ENCODE results near the gene ORAI2. TPM values are rescaled to one million over a fixed set of nuclear protein-coding genes. Genes with fewer than 3 reads are reported as not detected.
A peak's percentile ranks its signal among the peaks of the same experiment; 100 is the strongest.
"Not testable (repeated sequence)": the region's sequence is repeated elsewhere in the genome, so short reads cannot be mapped to it uniquely, and the experiment has no call there.

ORAI2 gene
- polyA plus RNA-seq, 6 donors from 2014 or later, result 236 to 340 (median 260) TPM

- not testable (repeated sequence) for ATAC-seq (ENCODE audit: low read depth in 2 of 2); H3K27me3 Mint-ChIP-seq; DNase-seq; H3K9me3 Mint-ChIP-seq; H3K36me3 Mint-ChIP-seq
- peaks cover 7 to 20% (median 11%) of the 10 kb centered on the region in 3 donors for H3K4me1 Mint-ChIP-seq
- H3K4me3 Mint-ChIP-seq, result peak overlapping the region in 1 of 8 donors; percentile 66
- peak overlapping the region in 2 of 6 donors; percentile 75 to 94 for H3K27ac Mint-ChIP-seq
These were observed 21.6 kb downstream of the ORAI2 start for GRCh38 chr7:102454932-102455331.

DNA sequence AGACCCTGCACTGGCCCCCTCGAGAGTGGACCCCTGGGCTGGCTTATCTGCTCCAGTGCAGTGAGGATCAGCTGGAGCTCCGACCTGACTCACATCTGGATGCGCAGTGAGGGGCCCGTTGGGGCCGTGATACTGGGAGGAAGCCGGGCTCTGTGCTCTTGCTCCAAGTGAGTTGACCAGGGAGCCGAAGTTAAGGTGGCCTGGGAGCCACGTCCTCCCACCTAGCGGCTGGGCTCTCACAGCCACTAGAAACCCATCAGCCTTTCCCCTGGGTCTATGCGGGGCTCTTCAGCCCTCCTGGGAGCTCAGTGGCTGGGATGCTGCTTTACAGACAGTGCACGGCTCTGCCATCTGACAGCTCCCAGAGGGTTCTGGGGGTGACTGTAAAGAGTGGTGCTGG lies 22.2 kb downstream of the ORAI2 start:
- ATAC-seq (ENCODE audit: low read depth in 2 of 2), result no peak
- Mint-ChIP-seq H3K27ac (peak overlapping the region in 2 of 6 donors; percentile 39 to 65), H3K36me3 (peaks cover 0 to 6% of the 10 kb centered on the region in 2 donors), H3K27me3 (no peaks in the 10 kb centered on the region), H3K9me3 (no peaks in the 10 kb centered on the region), H3K4me1 (peaks cover 4 to 18% (median 8%) of the 10 kb centered on the region in 3 donors), H3K4me3 (no peak overlapping the region)
- DNase-seq, result no peak

GRCh38 chr7:102456327-102456726 lies 23.0 kb downstream of the ORAI2 start:
- DNase-seq (no peak), ATAC-seq (ENCODE audit: low read depth in 2 of 2) (no peak)
- Mint-ChIP-seq H3K4me3 (no peak overlapping the region), H3K4me1 (peaks cover 7 to 17% (median 10%) of the 10 kb centered on the region in 3 donors), H3K36me3 (peaks cover 0 to 6% of the 10 kb centered on the region in 2 donors), H3K9me3 (no peaks in the 10 kb centered on the region), H3K27ac (peak overlapping the region in 3 of 6 donors; percentile 36 to 80 (median 57)), H3K27me3 (no peaks in the 10 kb centered on the region)

DNA sequence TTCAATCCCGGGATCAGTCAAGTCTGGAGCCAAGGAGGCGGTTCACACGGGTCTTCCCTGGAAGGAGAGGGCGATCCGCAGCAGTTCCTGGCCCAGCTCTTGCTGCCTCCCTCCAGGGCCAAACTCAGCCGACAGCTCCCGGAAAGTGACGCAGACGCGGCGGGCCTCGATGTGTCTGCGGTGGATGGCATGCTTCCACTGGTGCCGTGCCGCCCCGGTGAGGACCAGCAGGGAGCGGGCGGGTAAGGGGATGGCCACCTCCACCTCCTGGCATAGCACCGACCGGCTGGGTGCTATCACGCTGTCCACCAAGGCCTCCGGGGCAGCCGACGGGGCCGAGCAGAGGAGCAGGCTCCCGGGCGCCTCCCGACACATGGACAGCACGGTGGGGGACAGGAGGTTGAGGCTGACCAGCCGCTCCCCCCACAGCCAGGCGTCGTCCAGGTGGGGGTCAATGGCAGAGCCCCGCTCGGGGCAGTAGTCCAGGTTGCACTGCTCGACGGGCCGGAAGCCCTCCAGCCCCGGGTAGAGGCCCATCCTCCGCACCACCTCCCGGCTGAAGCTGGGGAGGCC lies 24.1 kb downstream of the ORAI2 start:
- no peak overlapping the region for H3K27ac Mint-ChIP-seq
- peaks cover 8 to 20% (median 19%) of the 10 kb centered on the region in 3 donors for H3K4me1 Mint-ChIP-seq

DNA sequence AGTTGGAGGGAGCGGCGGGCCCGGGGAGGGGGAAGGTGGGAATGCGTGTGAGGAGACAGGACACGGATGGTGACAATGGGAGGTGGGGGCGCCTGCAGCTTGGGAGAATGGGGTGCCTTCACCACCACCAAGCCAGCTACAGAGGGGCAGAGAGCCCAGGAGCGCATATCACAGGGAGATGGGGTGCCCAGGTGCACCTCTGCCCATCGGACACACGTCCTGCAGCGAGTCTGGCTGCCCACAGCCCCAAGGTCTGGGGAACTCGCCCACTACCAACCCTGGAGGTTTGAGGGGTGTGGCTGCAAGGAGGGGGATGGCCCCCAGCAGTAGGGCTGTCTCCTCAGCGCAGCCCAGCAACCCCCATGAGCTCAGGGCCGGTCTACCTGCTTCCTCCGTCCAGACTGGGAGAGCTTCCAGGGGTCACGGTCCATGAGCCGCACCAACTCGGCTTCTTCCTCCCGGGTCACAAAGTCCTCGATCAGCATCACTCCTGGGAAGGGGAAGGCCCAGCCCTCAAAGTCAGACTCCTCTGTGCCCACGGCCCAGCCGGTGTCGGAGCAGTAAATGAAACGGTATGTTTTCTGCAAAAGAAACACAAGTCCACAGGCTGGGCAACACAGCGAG lies 26.0 kb downstream of the ORAI2 start:
- Mint-ChIP-seq H3K4me3 (no peak overlapping the region), H3K4me1 (peaks cover 17 to 36% (median 30%) of the 10 kb centered on the region in 3 donors), H3K27ac (peak overlapping the region in 1 of 6 donors; percentile 18), H3K27me3 (no peaks in the 10 kb centered on the region), H3K36me3 (peaks cover 0 to 6% of the 10 kb centered on the region in 2 donors), H3K9me3 (no peaks in the 10 kb centered on the region)
- DNase-seq (no peak), ATAC-seq (ENCODE audit: low read depth in 2 of 2) (no peak)

More for the DNA sequence above, 24.1 kb downstream of the ORAI2 start:
- H3K36me3 Mint-ChIP-seq, result peaks cover 0 to 6% of the 10 kb centered on the region in 2 donors
- DNase-seq, result no peak
- H3K27me3 Mint-ChIP-seq, result no peaks in the 10 kb centered on the region
- H3K9me3 Mint-ChIP-seq, result no peaks in the 10 kb centered on the region
- ATAC-seq (ENCODE audit: low read depth in 2 of 2), result no peak
- no peak overlapping the region for H3K4me3 Mint-ChIP-seq

DNA sequence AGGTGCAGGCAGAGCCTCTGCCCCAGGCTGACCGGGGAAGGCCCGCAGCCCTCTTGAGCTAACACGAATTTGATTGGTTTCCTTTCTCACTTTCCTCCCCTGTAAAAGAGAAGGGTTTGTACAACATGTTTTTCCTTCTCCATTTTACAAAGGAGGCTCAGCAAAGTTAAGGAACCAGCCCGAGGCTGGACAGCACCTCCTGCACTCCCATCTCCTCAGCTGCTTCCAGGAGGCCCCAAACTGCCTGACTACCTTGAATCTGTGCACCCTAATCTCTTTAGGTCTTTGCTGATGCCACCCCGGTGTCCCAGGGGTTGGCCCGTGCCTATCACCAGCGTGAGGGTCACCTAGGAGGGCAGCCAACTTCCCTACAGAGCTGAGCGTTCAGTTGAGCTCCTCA lies 27.1 kb downstream of the ORAI2 start:
- H3K36me3 Mint-ChIP-seq, result no peaks in the 10 kb centered on the region
- H3K27me3 Mint-ChIP-seq, result no peaks in the 10 kb centered on the region
- no peak for ATAC-seq (ENCODE audit: low read depth in 2 of 2)

GRCh38 chr7:102463841-102464576 lies 30.6 kb downstream of the ORAI2 start:
- no peaks in the 10 kb centered on the region for H3K36me3 Mint-ChIP-seq
- ATAC-seq (ENCODE audit: low read depth in 2 of 2) (no peak), DNase-seq (no peak)
- peaks cover 24 to 53% (median 40%) of the 10 kb centered on the region in 3 donors for H3K4me1 Mint-ChIP-seq
- H3K9me3 Mint-ChIP-seq, result no peaks in the 10 kb centered on the region
- peak overlapping the region; percentile 81 to 95 (median 87) for H3K4me3 Mint-ChIP-seq
- peak overlapping the region in 4 of 6 donors; percentile 33 to 94 (median 74) for H3K27ac Mint-ChIP-seq
- H3K27me3 Mint-ChIP-seq, result no peaks in the 10 kb centered on the region

More for the DNA sequence above, 27.1 kb downstream of the ORAI2 start:
- Mint-ChIP-seq H3K4me1 (peaks cover 15 to 39% (median 25%) of the 10 kb centered on the region in 3 donors), H3K9me3 (no peaks in the 10 kb centered on the region), H3K4me3 (peak overlapping the region in 1 of 8 donors; percentile 24), H3K27ac (peak overlapping the region in 1 of 6 donors; percentile 63)
- no peak for DNase-seq

GRCh38 chr7:102464577-102465280 lies 31.4 kb downstream of the ORAI2 start, which contains the start of the genes ALKBH4 and LRWD1:
TSS of gene ALKBH4 (minus strand) at chr7:102464863. CDS start at chr7:102464836, 27 bp downstream.
TSS of gene LRWD1 (plus strand) at chr7:102464984. CDS start at chr7:102465081, 97 bp downstream.
- ATAC-seq (ENCODE audit: low read depth in 2 of 2), result peak; percentile 97
- no peaks in the 10 kb centered on the region for H3K9me3 Mint-ChIP-seq
- H3K36me3 Mint-ChIP-seq, result no peaks in the 10 kb centered on the region
- peak; percentile 93 for DNase-seq
- H3K4me1 Mint-ChIP-seq, result peaks cover 24 to 53% (median 40%) of the 10 kb centered on the region in 3 donors
- no peaks in the 10 kb centered on the region for H3K27me3 Mint-ChIP-seq
- peak within 1 kb of the TSS; percentile 81 to 95 (median 87) for H3K4me3 Mint-ChIP-seq
- H3K27ac Mint-ChIP-seq, result peak within 1 kb of the TSS; percentile 47 to 94 (median 74)

GRCh38 chr7:102466097-102466496 lies 32.7 kb downstream of the ORAI2 start:
- ATAC-seq (ENCODE audit: low read depth in 2 of 2) (no peak), DNase-seq (no peak)
- no peaks in the 10 kb centered on the region for H3K36me3 Mint-ChIP-seq
- no peaks in the 10 kb centered on the region for H3K9me3 Mint-ChIP-seq
- peak overlapping the region; percentile 81 to 95 (median 87) for H3K4me3 Mint-ChIP-seq
- H3K27me3 Mint-ChIP-seq, result no peaks in the 10 kb centered on the region
- H3K4me1 Mint-ChIP-seq, result peaks cover 23 to 47% (median 35%) of the 10 kb centered on the region in 3 donors
- H3K27ac Mint-ChIP-seq, result peak overlapping the region in 4 of 6 donors; percentile 33 to 84 (median 66)

DNA sequence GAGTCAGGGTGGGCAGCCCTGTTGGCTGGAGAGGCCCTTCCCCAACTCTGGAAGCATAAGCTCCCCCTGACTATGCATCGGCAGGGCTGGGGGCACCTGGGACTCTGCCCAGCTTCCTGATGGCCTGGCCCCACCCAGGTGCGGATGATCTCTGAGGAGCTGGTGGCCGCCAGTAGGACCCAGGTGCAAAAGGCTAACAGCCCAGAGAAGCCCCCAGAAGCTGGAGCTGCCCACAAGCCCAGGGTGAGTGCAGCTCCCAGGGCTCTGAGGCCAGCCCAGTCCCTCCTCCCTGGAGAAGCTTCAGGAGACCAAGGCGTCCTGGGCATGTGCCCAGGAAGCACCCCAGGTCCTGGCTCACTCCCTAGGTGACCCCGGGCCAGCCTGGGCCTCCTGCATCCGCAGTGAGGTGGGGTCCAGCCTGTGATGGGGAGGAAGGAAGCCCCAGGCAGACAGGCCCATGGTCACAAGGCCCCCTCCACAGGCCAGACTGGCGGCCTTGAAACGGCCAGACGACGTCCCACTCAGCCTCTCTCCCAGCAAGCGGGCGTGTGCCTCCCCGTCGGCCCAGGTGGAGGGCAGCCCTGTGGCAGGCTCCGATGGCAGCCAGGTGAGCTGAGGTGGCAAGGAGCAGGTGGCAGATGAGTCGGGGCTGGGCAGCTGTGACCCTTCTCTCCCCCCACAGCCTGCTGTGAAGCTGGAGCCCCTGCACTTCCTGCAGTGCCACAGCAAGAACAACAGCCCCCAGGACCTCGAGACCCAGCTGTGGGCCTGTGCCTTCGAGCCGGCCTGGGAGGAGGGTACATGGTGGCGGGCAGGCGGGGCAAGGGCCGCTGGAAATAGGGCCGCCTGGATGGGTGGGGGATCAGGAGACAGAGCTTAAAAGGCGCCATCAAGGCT lies 34.5 kb downstream of the ORAI2 start:
- Mint-ChIP-seq H3K4me1 (peaks cover 23 to 36% (median 23%) of the 10 kb centered on the region in 3 donors), H3K4me3 (peak overlapping the region in 1 of 8 donors; percentile 44), H3K36me3 (no peaks in the 10 kb centered on the region), H3K27me3 (no peaks in the 10 kb centered on the region), H3K9me3 (no peaks in the 10 kb centered on the region), H3K27ac (no peak overlapping the region)
- ATAC-seq (ENCODE audit: low read depth in 2 of 2) (no peak), DNase-seq (no peak)

DNA sequence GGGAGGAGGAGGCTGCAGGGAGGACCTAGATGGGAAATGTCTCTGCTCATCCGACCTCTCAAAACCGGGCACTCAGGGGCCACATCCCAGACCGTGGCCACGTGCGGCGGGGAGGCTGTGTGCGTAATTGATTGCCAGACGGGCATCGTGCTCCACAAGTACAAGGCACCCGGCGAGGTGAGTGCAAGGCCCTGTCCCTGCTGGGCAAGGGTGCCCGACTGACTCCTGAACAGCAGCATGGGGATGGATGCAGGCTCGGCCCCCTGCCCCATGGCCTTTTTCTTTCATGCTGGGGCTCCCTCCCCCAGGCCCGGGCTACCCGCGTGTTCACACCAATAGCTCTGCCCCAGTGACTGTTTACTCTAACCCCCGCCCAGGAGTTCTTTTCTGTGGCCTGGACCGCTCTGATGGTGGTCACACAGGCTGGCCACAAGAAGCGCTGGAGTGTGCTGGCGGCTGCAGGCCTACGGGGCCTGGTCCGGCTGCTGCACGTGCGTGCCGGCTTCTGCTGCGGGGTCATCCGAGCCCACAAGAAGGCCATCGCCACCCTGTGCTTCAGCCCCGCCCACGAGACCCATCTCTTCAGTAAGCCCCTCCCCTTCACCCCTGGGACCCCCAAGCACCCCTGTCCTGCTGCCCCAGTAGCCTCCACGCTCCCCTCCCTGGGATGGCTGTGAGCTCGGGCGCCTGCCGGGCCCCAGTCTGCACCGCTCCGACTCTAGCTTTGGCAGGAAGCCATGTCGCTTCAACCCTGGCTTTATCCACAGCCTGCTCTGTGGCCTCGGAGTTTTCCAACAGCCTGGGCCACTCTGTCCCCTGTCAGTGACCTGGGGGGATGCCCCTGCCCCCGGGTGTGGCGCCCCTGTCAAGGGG lies 35.3 kb downstream of the ORAI2 start:
- Mint-ChIP-seq H3K4me1 (peaks cover 21 to 30% (median 21%) of the 10 kb centered on the region in 3 donors), H3K36me3 (no peaks in the 10 kb centered on the region), H3K9me3 (no peaks in the 10 kb centered on the region), H3K27me3 (no peaks in the 10 kb centered on the region), H3K27ac (no peak overlapping the region), H3K4me3 (no peak overlapping the region)
- DNase-seq (no peak), ATAC-seq (ENCODE audit: low read depth in 2 of 2) (no peak)

Data from naive B cell (primary cell).